AG20443 (cell line): Measurements from ENCODE around the gene PXDN.
"Not testable (repeated sequence)": the region's sequence is repeated elsewhere in the genome, so short reads cannot be mapped to it uniquely, and the experiment has no call there.

ENCODE experiments used
- DNase-seq: peaks from one replicate; pipeline ENCODE4 v3.0.0; 2012; ENCODE audit warnings: low spot score, mixed read lengths

PXDN gene

GRCh38 chr2:1723397-1724042, 20.8 kb downstream of the PXDN start:
- no peak for DNase-seq

GRCh38 chr2:1722692-1723091, 21.6 kb downstream of the PXDN start:
- DNase-seq, result no peak

GRCh38 chr2:1721706-1722646, 22.3 kb downstream of the PXDN start:
- peak; percentile 86 for DNase-seq

GRCh38 chr2:1718339-1719220, 25.7 kb downstream of the PXDN start:
- no peak for DNase-seq

- DNase-seq, result no peak
These were observed 27.2 kb downstream of the PXDN start for GRCh38 chr2:1717113-1717512.

- DNase-seq, result no peak
These were observed 27.9 kb downstream of the PXDN start for GRCh38 chr2:1716441-1716840.

- DNase-seq, result not testable (repeated sequence)
These were observed 28.4 kb downstream of the PXDN start for GRCh38 chr2:1716014-1716305.

- DNase-seq, result peak; percentile 65
These were observed 28.9 kb downstream of the PXDN start for GRCh38 chr2:1715184-1716013.

GRCh38 chr2:1714291-1715064, 29.8 kb downstream of the PXDN start:
- DNase-seq, result no peak

- DNase-seq, result no peak
These were observed 30.5 kb downstream of the PXDN start for GRCh38 chr2:1713839-1714236.

- no peak for DNase-seq
These were observed 31.0 kb downstream of the PXDN start for GRCh38 chr2:1713142-1713838.

- no peak for DNase-seq
These were observed 34.3 kb downstream of the PXDN start for GRCh38 chr2:1709946-1710560.

GRCh38 chr2:1709335-1709605, 35.0 kb downstream of the PXDN start:
- DNase-seq, result no peak

GRCh38 chr2:1708476-1709334, 35.6 kb downstream of the PXDN start:
- no peak for DNase-seq

- DNase-seq, result peak; percentile 85
These were observed 36.4 kb downstream of the PXDN start for GRCh38 chr2:1707771-1708418.

GRCh38 chr2:1706089-1706841, 38.0 kb downstream of the PXDN start:
- not testable (repeated sequence) for DNase-seq

GRCh38 chr2:1705557-1706076, 38.7 kb downstream of the PXDN start:
- no peak for DNase-seq
